GM19463 (cell line): ENCODE results near the gene HMCN2.

ENCODE experiments used
- ATAC-seq: cut with Tn5 transposase; IDR thresholded peaks from one replicate; pipeline ENCODE4 v1.9.1; 2021; ENCODE audit warnings: mild to moderate bottlenecking, moderate library complexity; ENCODE audit not compliant: unreplicated experiment

The HMCN2 gene

GRCh38 chr9:130305381-130305780 lies 39.8 kb downstream of the HMCN2 start:
- no peak for ATAC-seq

- no peak for ATAC-seq
These were observed 41.5 kb downstream of the HMCN2 start for GRCh38 chr9:130306823-130307666.

- no peak for ATAC-seq
These were observed 42.0 kb downstream of the HMCN2 start for GRCh38 chr9:130307667-130307943.

- no peak for ATAC-seq
These were observed 42.6 kb downstream of the HMCN2 start for GRCh38 chr9:130308081-130308571.

- no peak for ATAC-seq
These were observed 44.3 kb downstream of the HMCN2 start for GRCh38 chr9:130309689-130310455.

GRCh38 chr9:130310456-130310855 lies 44.9 kb downstream of the HMCN2 start:
- no peak for ATAC-seq

- no peak for ATAC-seq
These were observed 45.4 kb downstream of the HMCN2 start for GRCh38 chr9:130311003-130311402.

GRCh38 chr9:130311408-130312140 lies 46.0 kb downstream of the HMCN2 start:
- ATAC-seq, result no peak

- no peak for ATAC-seq
These were observed 47.7 kb downstream of the HMCN2 start for GRCh38 chr9:130313103-130313858.

GRCh38 chr9:130315446-130316226 lies 50.1 kb downstream of the HMCN2 start:
- no peak for ATAC-seq

GRCh38 chr9:130316430-130316829 lies 50.9 kb downstream of the HMCN2 start:
- no peak for ATAC-seq

- ATAC-seq, result no peak
These were observed 53.7 kb downstream of the HMCN2 start for GRCh38 chr9:130319300-130319699.

- ATAC-seq, result no peak
These were observed 54.6 kb downstream of the HMCN2 start for GRCh38 chr9:130319944-130320712.

- ATAC-seq, result no peak
These were observed 55.3 kb downstream of the HMCN2 start for GRCh38 chr9:130320723-130321481.

GRCh38 chr9:130321539-130321938 lies 56.0 kb downstream of the HMCN2 start:
- ATAC-seq, result no peak

GRCh38 chr9:130323051-130323745 lies 57.6 kb downstream of the HMCN2 start:
- no peak for ATAC-seq

GRCh38 chr9:130325921-130326320 lies 60.4 kb downstream of the HMCN2 start:
- ATAC-seq, result no peak
